CD4-positive, alpha-beta T cell treated with Interleukin-15 for 4 hours (primary cell): ENCODE results near the gene ESR2.
"Not testable (repeated sequence)": the region's sequence is repeated elsewhere in the genome, so short reads cannot be mapped to it uniquely, and the experiment has no call there.

Experiments
- DNase-seq: peaks from one replicate; pipeline ENCODE4 v3.0.0-alpha.2; 2020; ENCODE audit warnings: low spot score

Gene ESR2

DNA sequence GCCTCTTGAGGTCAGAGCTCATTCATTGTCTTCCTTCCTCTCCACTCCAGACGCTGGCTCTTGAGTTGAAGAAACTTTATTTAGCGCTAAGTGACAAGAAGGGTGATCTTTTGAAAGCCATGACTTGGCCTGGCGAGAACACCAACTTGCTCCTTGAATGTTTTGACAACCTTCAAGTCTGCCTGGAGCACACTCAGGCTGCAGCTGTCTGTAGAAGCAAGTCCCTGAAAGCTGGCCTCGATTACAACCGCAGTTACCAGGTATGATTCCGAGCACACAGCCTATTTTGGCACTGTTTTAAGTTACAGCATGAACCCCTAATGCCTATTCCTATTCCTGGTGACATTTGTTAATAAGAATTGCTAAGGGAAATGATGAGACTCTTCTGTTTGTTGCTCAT is 167.6 kb downstream of the ESR2 start:
- DNase-seq = no peak

GRCh38 chr14:64125270-64125669 is 168.9 kb downstream of the ESR2 start:
- no peak for DNase-seq

GRCh38 chr14:64123241-64123822 is 170.8 kb downstream of the ESR2 start:
- no peak for DNase-seq

- no peak for DNase-seq
Measured at GRCh38 chr14:64119980-64120379, 174.2 kb downstream of the ESR2 start.

GRCh38 chr14:64119500-64119899 is 174.7 kb downstream of the ESR2 start:
- no peak for DNase-seq

DNA sequence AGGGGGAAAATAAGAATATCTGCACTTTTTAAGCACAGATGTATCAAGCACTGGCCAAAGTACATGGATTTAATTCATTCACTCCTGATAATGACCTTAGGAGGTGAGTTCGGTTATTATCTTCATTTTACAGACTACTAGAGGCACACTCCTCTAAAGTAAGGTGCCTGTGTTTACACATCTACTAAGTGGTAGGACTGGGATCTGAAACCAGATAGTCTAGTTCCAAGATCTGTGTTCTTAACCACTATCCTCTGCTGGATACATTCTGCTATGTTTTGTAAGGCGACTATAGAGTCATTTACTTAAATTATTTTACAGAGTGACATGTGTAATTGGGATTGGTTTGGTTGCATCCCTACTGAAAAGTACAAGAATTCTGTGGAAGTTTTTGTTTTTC is 175.3 kb downstream of the ESR2 start:
- DNase-seq = no peak

DNA sequence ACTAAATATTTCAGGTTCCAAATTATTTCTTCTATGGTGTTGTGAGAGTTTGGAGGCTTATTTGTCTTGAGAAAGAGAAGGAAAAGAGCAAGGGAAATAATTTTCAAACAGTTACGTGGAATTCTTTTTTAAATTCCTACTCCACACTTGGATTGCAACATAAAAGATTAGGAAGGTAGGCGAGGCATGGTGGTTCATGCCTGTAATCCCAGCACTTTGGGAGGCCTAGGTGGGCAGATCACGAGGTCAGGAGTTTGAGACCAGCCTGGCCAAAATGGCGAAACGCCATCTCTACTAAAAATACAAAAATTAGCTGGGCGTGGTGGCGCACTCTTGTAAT is 175.8 kb downstream of the ESR2 start:
- DNase-seq = not testable (repeated sequence)

- DNase-seq = no peak
Measured at GRCh38 chr14:64117671-64118402, 176.3 kb downstream of the ESR2 start.

DNA sequence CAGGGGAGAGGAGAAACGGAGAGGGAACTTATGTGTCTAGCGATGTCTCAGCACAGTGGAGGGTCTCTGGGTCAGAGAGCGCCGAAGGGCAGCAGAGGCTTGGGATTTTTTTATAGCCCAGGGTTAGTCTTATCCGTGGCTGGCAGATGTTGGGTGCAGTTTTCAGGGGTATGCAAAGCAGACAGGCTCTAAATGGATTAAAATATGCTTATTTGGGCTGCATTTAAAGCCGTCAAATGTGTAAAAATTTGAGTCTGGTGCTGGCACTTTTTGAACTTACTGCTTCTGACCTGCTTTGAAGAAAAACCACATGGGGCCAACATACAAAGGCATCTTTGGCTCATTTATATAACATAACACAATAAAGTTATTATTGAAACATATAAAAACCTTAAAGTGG is 178.8 kb downstream of the ESR2 start:
- no peak for DNase-seq

GRCh38 chr14:64114796-64115195 is 179.4 kb downstream of the ESR2 start:
- DNase-seq = no peak

DNA sequence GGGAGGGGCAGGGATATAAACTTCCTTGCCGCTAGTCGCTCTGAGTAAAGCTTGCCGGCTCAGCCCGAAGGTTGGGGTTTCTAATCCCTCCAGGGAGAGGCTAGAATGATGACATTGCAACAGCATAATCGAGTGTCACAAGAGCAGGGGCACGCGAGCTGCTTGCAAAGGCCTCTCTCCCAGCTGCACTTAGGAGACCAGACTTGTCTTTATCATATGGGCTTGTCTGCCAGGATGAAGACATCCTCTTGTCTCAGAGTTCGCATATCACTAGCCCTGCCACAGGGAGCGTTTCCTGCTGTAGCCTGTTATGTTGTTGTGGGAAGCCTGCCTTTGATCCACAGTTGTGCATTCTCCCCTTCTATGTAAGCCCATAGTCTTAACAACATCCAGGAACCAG is 180.0 kb downstream of the ESR2 start:
- DNase-seq = no peak

DNA sequence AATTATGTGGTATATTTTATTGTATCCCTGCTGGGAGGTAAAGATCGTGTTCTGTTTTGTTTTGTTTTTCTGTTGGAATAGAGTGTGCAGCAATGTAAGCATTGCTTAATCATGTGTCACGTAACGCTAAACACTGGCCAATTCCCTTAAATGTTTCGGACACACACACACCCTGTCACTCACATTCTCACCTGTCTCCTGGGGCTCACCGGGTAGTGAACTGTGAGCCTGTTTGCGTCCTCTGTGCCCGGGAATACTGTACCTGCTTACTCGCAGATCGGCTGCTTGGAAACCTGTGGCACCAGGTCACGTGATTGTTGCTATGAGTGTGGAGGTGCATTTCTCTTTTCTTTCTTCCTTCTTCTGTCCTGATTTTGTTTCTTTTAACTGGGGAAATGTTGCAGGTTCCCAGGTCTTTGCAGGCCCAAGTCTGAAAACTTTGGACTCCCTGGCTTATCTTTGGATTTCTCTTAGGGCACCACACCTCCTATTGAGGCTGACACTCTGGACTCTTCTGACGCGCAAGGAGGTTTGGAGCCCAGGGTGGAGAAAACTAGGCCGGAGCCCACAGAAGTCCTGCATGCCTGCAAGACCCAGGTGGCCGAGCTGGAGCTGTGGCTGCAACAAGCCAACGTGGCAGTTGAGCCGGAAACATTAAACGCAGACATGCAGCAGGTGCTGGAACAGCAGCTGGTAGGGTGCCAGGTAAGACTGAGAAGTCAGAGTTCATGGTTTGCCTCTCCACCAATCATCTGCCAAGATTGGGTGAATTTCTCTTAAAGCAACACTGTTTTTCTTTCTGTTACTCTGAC is 181.1 kb downstream of the ESR2 start:
- no peak for DNase-seq

GRCh38 chr14:64110802-64111201 is 183.4 kb downstream of the ESR2 start:
- DNase-seq = no peak

- no peak for DNase-seq
Measured at GRCh38 chr14:64109819-64110554, 184.2 kb downstream of the ESR2 start.

DNA sequence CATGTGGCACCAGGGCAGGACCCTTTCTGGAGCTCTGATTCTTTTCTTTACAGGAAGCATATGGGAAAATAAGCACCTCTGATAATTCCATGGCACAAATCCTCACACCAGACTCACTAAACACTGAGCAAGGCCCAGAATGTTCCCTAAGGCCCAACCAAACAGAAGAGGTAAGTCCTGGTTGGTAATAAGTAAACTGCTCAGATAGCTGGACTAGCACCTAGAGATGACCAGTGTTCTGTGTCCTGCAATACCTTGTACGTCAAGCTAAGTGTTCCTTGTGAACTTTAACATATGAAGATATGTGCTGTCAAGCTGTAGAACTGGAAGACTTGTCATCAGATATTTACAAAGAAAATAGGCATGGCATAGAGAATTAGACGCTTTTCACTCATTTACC is 186.7 kb downstream of the ESR2 start:
- no peak for DNase-seq

GRCh38 chr14:64098120-64098519 is 196.1 kb downstream of the ESR2 start:
- no peak for DNase-seq

DNA sequence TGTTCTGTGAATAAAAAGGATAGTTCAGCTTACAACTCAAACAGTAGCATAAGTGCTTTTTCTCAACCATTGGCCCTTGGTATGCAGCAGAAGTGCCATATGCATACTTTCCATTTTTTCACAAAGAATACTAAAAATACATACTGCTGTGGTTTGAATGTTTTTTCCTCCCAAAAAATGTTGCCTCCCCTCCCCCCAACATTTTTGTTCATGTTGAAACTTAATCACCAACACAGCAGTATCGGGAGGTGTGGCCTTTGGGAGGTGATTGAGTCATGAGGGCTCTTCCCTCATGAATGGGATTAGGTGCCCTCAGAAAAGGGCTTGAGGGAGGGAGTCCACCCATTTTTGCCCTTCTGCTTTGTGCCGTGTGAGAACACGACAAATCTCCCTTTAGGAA is 198.6 kb downstream of the ESR2 start:
- no peak for DNase-seq

- DNase-seq = no peak
Measured at GRCh38 chr14:64092940-64093339, 201.2 kb downstream of the ESR2 start.

DNA sequence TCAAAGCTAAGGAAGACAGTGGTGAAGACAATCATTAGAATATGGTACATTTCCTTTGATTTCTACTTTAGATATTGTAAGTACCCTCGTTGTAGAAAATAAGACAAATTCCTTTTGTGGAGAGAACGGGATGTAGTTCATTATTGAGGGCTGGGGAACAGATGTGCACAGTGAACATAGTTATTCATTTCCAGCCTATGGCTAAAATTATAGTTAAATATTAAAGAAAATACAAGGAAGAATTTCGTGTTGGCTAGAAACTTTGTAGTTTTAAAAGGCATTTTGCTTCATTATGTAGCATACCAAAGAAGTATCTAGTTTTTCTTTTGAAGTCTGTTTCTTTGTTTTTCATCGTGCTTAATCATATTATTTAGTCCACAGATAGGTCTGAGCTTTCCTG is 201.8 kb downstream of the ESR2 start:
- DNase-seq = no peak

DNA sequence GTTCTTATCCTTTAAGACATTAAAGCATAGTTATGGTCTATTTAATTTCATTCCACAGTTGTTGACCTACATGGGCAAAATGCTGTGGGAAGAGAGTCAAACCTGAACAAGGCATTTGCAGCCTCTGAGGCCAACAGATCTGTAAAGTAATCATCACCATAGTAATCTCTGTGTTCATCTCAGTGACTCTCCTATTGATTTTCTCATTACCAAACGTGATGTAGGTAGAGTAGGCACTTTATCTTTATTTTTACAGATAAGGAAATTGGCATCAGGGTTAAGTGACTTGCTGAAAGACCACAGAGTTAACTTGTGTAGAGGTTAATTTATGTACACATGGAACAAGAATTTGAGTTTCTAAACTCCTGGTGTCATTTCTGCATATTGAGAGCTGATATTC is 203.0 kb downstream of the ESR2 start:
- DNase-seq = no peak

DNA sequence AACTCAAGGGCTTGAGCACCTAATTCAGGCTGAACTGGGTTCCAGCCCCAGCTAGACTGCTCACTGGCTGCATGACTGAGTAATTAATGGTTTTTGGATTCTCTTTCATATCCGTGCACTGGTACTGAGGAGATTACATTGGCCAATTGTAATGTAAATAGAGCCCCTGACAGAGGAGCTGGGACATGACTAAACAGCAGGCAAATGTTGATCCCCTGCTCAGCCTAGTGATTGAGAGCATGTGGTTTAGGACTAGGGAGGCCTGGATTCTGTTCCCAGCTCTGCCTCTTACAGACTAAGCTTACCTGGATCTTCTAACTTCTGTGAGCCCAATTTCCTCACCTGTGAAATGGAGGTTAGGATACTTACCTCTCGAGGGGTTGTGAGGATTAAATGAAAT is 204.3 kb downstream of the ESR2 start:
- DNase-seq = no peak

GRCh38 chr14:64088647-64088964 is 205.6 kb downstream of the ESR2 start:
- DNase-seq = no peak

DNA sequence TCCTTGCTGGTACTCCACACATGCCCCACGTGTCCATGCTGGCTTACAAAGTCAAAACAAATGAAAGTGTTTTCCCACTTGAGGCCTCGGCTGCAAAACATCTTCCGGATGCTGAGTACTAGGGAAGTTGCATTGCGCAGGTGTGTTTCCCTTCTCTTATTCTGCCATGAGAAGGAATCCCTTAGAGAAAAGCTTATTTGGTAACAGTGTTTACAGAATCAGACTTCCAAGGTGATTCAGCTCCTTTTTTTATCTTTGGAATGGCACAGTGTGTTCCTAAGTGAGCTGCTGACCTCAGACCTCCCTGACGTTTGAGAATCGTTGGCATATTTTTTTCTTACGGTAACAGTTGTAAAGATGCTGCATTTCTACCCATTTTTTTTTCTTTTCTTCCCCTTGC is 211.3 kb downstream of the ESR2 start:
- DNase-seq = no peak
